ENCODE results near the gene TEX2. TPM values are rescaled to one million over a fixed set of nuclear protein-coding genes. Genes with fewer than 3 reads are reported as not detected.

The TEX2 gene
- total and polyA plus RNA-seq, 2 donors (not counting 1 experiment from before 2014, with no cell fraction given) = 4.0 to 7.6 TPM

DNA sequence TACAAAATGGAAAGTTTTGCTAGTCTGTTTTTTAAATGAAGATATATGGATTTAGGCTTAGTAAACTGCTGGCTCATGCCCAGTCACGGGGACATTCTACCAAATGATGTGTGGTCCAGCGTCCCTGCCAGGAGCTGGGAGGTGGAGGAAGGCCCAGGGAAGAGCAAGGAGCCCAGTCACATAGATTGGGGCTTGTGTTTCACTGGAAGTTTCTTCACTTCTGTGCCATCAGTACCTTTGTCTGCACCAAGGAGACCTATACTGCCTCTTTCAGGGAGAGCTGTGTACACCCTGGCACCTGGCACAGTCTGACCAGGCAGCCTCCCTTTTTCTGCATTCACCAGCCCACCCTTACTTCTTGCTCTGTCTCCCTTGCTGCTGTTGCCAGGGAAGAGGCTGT is 100.5 kb downstream of the TEX2 start:
- Histone ChIP-seq H2AFZ (ENCODE audit: insufficient read depth, low read depth, low read length, poor library complexity, severe bottlenecking) (no peak overlapping the region), H3K36me3 (replicated peaks in 1 of 2; ENCODE audit: control extremely low read depth in 1 of 2, control insufficient read depth in 1 of 2, extremely low read depth in 1 of 2, insufficient read depth in 2 of 2, low read length in 1 of 2) (no peaks in the 10 kb centered on the region), H4K20me1 (ENCODE audit: control insufficient read depth, insufficient read depth, low read length, poor library complexity, severe bottlenecking) (no peaks in the 10 kb centered on the region), H3K27me3 (replicated peaks in 1 of 4; ENCODE audit: control extremely low read depth in 1 of 4, control insufficient read depth in 3 of 4, insufficient read depth in 4 of 4, low read length in 3 of 4) (no peaks in the 10 kb centered on the region), H3K9ac (ENCODE audit: low read length) (no peak overlapping the region), H3K4me1 (ENCODE audit: control insufficient read depth in 2 of 2, insufficient read depth in 2 of 2, low read length in 2 of 2) (no peaks in the 10 kb centered on the region), H3K79me2 (ENCODE audit: control insufficient read depth, insufficient read depth, low read length) (no peaks in the 10 kb centered on the region), H3K4me2 (replicated peaks; ENCODE audit: low read depth, low read length, poor library complexity, severe bottlenecking) (no peak overlapping the region), H3K27ac (ENCODE audit: low read length in 2 of 2) (no peak overlapping the region), H3K4me3 (ENCODE audit: control extremely low read depth in 1 of 5, extremely low read depth in 1 of 5, insufficient read depth in 1 of 5, low read depth in 2 of 5, low read length in 4 of 5) (no peak overlapping the region), H3K9me3 (ENCODE audit: control extremely low read depth in 1 of 3, control insufficient read depth in 2 of 3, insufficient read depth in 1 of 3, low read length in 2 of 3) (no peaks in the 10 kb centered on the region)
- Mint-ChIP-seq H3K4me3 (no peak overlapping the region), H3K27me3 (no peaks in the 10 kb centered on the region), H3K9me3 (ENCODE audit: insufficient read depth) (no peaks in the 10 kb centered on the region), H3K27ac (no peak overlapping the region), H3K4me1 (no peaks in the 10 kb centered on the region)
- intact Hi-C loops (cut with micrococcal nuclease) = no loop called here
- 100% methylated on average over 1 of the region's 2 CpGs for WGBS (ENCODE audit: insufficient coverage)
- ATAC-seq (ENCODE audit: low read depth) = no peak
- no peak for DNase-seq
- POLR2A ChIA-PET = no interaction called here
- CTCF ChIA-PET = no interaction called here
- TF ChIP-seq, protein P1, sequence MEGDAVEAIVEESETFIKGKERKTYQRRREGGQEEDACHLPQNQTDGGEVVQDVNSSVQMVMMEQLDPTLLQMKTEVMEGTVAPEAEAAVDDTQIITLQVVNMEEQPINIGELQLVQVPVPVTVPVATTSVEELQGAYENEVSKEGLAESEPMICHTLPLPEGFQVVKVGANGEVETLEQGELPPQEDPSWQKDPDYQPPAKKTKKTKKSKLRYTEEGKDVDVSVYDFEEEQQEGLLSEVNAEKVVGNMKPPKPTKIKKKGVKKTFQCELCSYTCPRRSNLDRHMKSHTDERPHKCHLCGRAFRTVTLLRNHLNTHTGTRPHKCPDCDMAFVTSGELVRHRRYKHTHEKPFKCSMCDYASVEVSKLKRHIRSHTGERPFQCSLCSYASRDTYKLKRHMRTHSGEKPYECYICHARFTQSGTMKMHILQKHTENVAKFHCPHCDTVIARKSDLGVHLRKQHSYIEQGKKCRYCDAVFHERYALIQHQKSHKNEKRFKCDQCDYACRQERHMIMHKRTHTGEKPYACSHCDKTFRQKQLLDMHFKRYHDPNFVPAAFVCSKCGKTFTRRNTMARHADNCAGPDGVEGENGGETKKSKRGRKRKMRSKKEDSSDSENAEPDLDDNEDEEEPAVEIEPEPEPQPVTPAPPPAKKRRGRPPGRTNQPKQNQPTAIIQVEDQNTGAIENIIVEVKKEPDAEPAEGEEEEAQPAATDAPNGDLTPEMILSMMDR (IDR thresholded peaks at IDR 0.05) = no peak
- no peak for TF ChIP-seq EZH2 (IDR thresholded peaks at IDR 0.05; ENCODE audit: borderline replicate concordance, insufficient read depth, low read depth, low read length, poor library complexity, severe bottlenecking)

DNA sequence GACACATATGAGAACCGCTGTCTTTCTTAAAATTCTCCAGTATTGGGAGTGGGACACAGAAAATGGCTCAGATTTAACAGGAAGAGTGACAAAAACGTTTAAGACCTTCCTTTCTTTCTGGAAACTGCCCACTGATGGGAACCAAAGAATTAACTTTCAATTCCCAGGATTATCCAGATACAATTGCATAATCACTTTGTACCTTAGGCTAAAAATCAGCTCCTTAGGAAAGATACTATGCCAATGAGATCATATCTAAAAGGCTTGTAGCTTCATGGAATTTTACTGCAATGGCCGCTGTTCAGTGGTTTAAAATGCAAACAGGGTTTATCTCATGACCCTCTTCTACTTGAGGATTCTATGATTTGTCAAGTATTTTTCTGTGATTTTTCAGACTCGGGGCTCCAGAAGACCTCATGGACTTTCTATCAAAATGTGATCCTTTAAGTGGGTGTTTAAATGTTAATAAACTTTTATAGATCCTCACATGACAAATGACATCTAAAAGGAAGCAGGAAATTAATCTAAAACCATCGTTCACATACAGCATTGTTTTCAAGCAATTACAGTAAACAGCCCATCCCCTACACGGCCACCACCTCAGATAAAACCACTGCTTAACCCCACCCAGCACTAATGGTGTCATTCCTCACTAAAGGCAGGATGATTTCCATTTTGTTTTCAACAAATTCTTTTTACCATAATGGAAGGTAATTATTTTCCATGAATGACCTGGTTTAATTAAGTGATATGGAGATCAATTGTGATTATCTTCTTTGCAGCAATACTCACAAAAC is 101.5 kb downstream of the TEX2 start:
- Histone ChIP-seq H3K9ac (ENCODE audit: low read length) (no peak overlapping the region), H3K4me3 (ENCODE audit: control extremely low read depth in 1 of 5, extremely low read depth in 1 of 5, insufficient read depth in 1 of 5, low read depth in 2 of 5, low read length in 4 of 5) (no peak overlapping the region), H3K9me3 (ENCODE audit: control extremely low read depth in 1 of 3, control insufficient read depth in 2 of 3, insufficient read depth in 1 of 3, low read length in 2 of 3) (no peaks in the 10 kb centered on the region), H3K79me2 (ENCODE audit: control insufficient read depth, insufficient read depth, low read length) (no peaks in the 10 kb centered on the region), H2AFZ (ENCODE audit: insufficient read depth, low read depth, low read length, poor library complexity, severe bottlenecking) (no peak overlapping the region), H3K4me1 (ENCODE audit: control insufficient read depth in 2 of 2, insufficient read depth in 2 of 2, low read length in 2 of 2) (no peaks in the 10 kb centered on the region), H3K27ac (ENCODE audit: low read length in 2 of 2) (no peak overlapping the region), H3K36me3 (replicated peaks in 1 of 2; ENCODE audit: control extremely low read depth in 1 of 2, control insufficient read depth in 1 of 2, extremely low read depth in 1 of 2, insufficient read depth in 2 of 2, low read length in 1 of 2) (no peaks in the 10 kb centered on the region), H4K20me1 (ENCODE audit: control insufficient read depth, insufficient read depth, low read length, poor library complexity, severe bottlenecking) (no peaks in the 10 kb centered on the region), H3K27me3 (replicated peaks in 1 of 4; ENCODE audit: control extremely low read depth in 1 of 4, control insufficient read depth in 3 of 4, insufficient read depth in 4 of 4, low read length in 3 of 4) (no peaks in the 10 kb centered on the region), H3K4me2 (replicated peaks; ENCODE audit: low read depth, low read length, poor library complexity, severe bottlenecking) (no peak overlapping the region)
- no peaks in the 10 kb centered on the region for H3K4me1 Mint-ChIP-seq
- H3K27me3 Mint-ChIP-seq = no peaks in the 10 kb centered on the region
- WGBS (ENCODE audit: insufficient coverage) = 92% methylated on average over 3 of the region's 6 CpGs
- no peak overlapping the region for H3K27ac Mint-ChIP-seq
- no peak for ATAC-seq (ENCODE audit: low read depth)
- POLR2A ChIA-PET = no interaction called here
- H3K4me3 Mint-ChIP-seq = no peak overlapping the region
- TF ChIP-seq EZH2 (IDR thresholded peaks at IDR 0.05; ENCODE audit: borderline replicate concordance, insufficient read depth, low read depth, low read length, poor library complexity, severe bottlenecking) = no peak
- TF ChIP-seq, protein P1 (IDR thresholded peaks at IDR 0.05) = no peak
- H3K9me3 Mint-ChIP-seq (ENCODE audit: insufficient read depth) = no peaks in the 10 kb centered on the region
- intact Hi-C loops (cut with micrococcal nuclease) = no loop called here
- no peak for DNase-seq
- CTCF ChIA-PET = no interaction called here
